SK-N-DZ (cell line): Measurements from ENCODE around the gene TOR1A. TPM values are rescaled to one million over a fixed set of nuclear protein-coding genes. Genes with fewer than 3 reads are reported as not detected.

ENCODE experiments used
- DNase-seq: peaks from one replicate; pipeline ENCODE4 v3.0.0-alpha.2; 2015; ENCODE audit warnings: low spot score
- polyA plus RNA-seq, 2 experiments: library from polyadenylated mRNA; depleted of rRNA; stranded (reverse); fragments of >200 nt; gene quantifications; 2 replicates each; pipeline ENCODE4 v1.2.3, GENCODE V29; 2014

TOR1A gene
- polyA plus RNA-seq (2014; cell fraction: cytosol; rRNA removed): 39.8 and 49.7 TPM in 2 replicates
- polyA plus RNA-seq (2014; cell fraction: nucleus; rRNA removed): 32.0 and 32.9 TPM in 2 replicates

DNA sequence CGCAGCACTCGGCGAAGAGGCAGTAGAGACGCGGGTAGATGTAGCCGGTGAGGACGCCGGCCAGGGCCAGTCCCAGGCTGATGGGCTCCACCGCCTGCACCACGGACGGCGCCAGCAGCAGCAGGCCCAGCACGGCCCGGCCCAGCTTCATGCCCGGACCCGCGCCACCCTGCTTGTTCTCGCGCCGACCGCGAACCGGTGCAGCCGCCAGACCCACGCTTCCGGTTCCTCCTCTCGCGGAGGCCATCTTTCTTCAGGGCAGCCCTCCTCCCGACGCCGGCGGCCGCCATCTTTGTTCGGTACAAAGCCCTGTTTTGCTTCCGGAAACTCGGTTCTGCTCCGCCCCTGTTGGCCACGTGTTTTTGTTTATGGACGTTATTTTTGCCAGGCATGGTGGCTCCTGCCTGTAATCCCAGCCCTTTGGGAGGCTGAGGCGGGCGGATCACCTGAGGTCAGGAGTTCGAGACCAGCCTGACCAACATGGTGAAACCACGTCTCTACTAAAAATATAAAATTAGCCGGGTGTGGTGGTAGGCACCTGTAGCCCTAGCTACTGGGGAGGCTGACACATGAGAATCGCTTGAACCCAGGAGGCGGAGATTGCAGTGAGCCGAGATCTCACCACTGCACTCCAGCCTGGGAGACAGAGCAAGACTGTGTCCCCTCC, at the start of gene TOR1A:
Gene TOR1A (minus strand): TSS at position 202 of the 667 bp plus-strand sequence. CDS start 51 bp downstream, at position 151.
- peak; percentile 96 for DNase-seq

DNA sequence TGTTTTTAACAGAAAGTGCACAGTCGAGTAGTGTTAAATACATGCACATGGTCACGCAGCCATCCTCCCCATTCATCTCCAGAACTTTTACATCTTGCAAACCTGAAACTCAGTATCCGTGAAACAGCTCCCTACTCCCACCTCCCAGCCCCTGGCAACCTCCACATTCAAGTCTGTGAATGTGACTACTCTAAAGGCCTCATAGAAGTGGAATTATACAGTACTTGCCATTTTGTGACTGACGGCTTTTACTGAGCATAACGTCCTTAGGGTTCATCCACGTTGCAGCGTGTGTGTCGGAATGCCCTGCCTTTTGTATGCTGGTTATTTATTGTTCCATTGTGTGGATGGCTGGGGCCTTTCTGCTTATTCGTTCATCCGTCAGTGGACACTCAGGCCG, 47.1 kb upstream of the TOR1A start:
- no peak for DNase-seq

GRCh38 chr9:129869585-129870501, 45.9 kb upstream of the TOR1A start:
- DNase-seq: no peak

GRCh38 chr9:129868872-129869486, 45.0 kb upstream of the TOR1A start:
- DNase-seq: no peak

GRCh38 chr9:129868023-129868871, 44.3 kb upstream of the TOR1A start:
- DNase-seq: no peak

- no peak for DNase-seq
These were observed 43.4 kb upstream of the TOR1A start for GRCh38 chr9:129867136-129868022.

DNA sequence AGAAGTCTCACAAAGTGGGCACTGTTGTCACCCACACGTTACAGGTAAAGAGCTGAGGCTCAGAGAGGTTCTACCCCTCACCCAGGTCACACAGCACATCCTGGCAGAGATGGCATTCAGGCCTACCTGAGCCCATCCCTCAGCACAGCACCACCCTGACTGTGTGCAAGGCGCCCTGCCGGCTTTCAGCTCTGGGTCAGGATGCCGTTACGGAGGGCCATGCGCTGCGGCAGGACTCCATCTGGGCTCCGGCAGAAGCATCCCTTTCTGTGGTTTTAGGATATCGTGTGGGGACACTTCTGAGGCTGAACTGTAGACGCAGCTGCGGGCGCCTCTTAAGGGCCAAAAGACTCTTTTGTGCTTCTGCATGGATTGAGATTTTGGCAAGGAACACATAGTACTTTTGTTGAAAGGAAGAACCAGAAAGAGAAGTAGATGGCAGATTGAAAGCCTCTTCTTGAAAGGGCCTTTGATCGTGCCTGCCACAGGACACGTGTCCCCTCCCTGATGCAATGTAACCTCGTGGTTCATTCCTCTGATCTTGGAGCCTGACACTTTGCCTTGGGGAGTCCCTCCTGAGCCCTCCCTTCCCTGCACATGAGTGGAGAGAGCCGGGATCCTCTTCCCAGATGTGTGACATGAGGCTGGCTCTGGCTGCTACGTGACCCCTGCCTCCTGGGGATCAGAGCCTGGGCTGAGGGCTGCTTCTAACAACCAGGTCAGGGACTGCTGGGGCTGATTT, 42.6 kb upstream of the TOR1A start:
- no peak for DNase-seq

DNA sequence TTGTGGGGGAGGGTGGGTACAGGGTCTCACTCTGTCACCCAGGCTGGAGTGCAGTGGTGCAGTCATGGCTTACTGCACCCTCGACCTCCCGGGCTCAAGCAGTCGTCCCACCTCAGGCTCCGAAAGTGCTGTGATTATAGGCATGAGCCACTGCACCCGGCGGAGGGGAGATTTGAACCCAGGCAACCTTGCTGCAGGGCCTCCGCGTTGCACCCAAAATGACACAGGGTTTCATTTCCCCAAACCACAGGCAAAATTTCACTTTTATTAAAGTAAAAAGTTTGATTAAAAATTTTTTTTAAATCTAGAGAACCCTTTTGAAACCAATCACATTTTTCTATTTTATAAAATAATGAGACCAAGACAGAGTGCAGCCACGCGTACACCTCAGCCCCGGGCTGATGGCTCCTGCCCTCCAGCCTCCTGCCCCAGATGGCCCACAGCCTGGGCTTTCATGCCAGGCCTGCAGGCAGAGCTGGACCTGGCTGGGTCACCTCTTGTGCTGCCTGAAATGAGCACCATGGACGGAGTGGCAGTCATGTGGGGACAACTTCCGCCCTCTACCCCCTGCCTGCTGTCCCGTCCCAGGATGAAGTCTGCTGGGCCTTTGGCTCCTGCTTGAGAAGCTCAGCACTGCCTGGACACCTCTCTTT, 41.9 kb upstream of the TOR1A start:
- DNase-seq: no peak

GRCh38 chr9:129864991-129865647, 41.2 kb upstream of the TOR1A start:
- no peak for DNase-seq

DNA sequence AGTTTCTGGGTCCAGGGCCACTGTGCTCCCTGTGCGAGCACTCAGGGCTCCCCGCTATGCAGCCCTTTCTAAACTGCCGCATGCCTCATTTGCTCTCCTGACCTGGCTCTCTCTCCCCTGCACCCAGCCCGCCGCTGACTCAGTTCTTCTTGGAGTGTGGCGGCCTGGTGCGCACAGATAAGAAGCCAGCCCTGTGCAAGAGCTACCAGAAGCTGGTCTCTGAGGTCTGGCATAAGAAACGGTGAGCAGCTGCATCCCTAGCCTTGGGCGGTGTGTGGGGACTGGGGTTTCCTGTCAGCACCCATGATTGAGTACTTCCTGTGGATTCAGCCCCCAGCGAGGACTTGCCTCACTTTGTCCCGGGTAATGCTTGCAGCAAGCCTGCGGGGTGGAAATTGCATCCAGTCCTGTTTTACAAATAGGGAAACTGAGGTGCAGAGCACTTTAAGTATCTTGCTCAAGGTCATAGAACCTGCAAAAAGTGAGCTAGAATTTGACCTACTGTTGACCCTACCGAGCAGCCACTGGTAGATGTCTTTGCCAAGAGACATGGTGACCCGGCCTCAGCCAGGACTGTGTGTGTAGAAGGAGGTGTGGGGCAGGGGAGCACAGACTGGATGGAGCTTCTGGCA, 39.2 kb upstream of the TOR1A start:
- DNase-seq: no peak

DNA sequence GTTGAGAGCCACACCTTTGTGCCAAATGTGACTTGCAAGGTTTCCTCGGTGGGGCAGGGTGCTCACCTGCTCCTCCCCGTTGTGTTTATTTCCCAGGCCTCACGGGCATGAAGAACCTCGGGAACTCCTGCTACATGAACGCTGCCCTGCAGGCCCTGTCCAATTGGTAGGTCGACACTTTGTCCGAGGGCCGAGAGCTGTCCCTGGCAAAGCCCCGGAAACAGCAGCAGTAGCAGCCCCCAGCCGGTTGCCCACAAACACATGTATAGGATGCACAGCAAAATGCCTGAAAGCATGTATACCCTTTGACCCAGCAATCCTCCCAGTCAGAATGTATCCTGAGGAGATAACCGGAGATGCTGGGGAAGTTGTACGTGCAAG, 37.5 kb upstream of the TOR1A start:
- DNase-seq: no peak

DNA sequence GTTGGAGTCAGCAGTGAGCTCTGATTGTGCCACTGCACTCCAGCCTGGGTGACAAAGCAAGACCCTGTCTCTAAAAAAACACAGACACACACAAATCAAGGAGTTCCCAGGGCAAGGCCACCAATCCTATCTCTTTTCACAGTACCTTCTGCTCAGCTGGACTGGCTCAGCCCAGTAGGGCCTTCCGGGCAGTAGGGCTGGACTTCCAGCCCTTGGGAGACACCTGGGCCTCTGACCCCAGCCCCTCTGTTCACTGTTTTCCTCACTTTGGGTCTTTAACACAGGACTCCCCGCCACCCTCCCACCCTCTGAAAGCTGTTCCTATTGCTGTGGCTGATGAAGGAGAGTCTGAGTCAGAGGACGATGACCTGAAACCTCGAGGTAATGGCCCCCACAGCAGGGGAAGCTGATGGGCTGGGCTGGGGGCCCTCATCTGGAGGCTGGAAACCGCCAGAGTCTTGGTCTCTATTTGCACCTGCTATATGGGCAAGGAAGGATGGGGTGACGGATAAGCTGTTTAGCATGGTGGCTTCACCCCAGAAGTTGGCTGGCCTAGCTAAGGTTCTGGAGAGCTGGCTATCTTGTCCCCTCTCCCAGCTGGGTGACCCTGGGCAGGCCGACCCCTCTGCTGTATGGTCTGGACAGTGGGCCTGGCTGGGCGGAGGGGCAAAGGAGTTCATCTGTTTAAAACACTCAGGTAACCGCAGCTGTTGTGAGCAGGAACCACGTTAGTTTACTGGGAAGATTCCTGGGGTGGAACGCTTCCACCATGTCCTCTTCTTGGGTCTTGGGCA, 36.9 kb upstream of the TOR1A start:
- no peak for DNase-seq

DNA sequence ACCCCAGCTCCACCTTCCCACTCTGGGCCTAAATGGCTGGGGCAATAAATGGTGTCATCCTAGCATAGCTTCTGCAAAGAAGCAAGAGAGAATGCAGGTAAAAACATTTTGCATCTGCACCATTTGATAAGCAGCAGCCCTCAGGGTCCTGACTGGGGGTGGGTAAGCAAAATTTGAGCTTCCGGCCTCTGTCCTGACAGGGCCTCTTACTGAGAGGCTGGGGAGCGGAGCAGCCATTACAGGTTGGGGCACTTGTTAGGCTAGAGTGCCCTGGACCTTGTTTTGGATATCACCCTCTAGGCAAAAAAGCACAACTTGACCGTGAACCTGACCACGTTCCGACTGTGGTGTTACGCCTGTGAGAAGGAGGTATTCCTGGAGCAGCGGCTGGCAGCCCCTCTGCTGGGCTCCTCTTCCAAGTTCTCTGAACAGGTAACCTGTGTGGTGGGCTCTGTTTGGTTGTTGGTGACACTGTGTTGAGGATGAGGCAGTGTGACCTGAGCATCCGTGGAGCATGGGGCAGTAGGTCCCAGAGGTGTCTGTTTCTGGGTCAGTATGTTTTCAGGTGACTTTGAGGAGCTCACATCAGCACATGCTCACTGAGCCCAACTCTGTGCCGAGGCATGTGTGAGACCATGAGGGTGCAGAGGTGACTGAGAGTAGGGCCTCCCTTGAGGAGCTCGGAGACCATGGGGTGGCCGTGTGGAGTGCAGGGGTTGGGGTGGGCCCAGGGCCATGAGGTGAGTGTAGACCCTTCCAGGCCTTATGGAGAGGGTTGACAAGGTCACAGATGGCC, 34.4 kb upstream of the TOR1A start:
- DNase-seq: no peak

GRCh38 chr9:129857207-129857606, 33.3 kb upstream of the TOR1A start:
- peak; percentile 32 for DNase-seq

GRCh38 chr9:129854588-129855110, 30.7 kb upstream of the TOR1A start:
- DNase-seq: no peak

- DNase-seq: no peak
These were observed 29.7 kb upstream of the TOR1A start for GRCh38 chr9:129853614-129854013.
